ENCODE results near the gene FSTL3.
"Not testable (repeated sequence)": the region's sequence is repeated elsewhere in the genome, so short reads cannot be mapped to it uniquely, and the experiment has no call there.

The FSTL3 gene

GRCh38 chr19:719636-720344 lies 43.6 kb downstream of the FSTL3 start:
- FAIRE-seq (no peak), DNase-seq (ENCODE audit: insufficient read length, low spot score) (no peak)
- TF ChIP-seq TAF1 (IDR thresholded peaks at IDR 0.05; ENCODE audit: low read depth, low read length) (no peak), PAX5 (IDR thresholded peaks at IDR 0.05; ENCODE audit: insufficient read depth, low read length, severe bottlenecking) (no peak), SPI1 (IDR thresholded peaks at IDR 0.05; ENCODE audit: low read depth, low read length) (no peak), POU2F2 (IDR thresholded peaks at IDR 0.05; ENCODE audit: low read depth, low read length) (no peak), POLR2A (IDR thresholded peaks at IDR 0.05; ENCODE audit: low read depth, low read length) (no peak), POLR2AphosphoS5 (IDR thresholded peaks at IDR 0.05; ENCODE audit: low read depth, low read length) (no peak)

GRCh38 chr19:720345-721160 lies 44.4 kb downstream of the FSTL3 start:
- FAIRE-seq (no peak), DNase-seq (ENCODE audit: insufficient read length, low spot score) (no peak)
- TF ChIP-seq POLR2A (IDR thresholded peaks at IDR 0.05; ENCODE audit: low read depth, low read length) (no peak), SPI1 (IDR thresholded peaks at IDR 0.05; ENCODE audit: low read depth, low read length) (no peak), PAX5 (IDR thresholded peaks at IDR 0.05; ENCODE audit: insufficient read depth, low read length, severe bottlenecking) (no peak), POLR2AphosphoS5 (IDR thresholded peaks at IDR 0.05; ENCODE audit: low read depth, low read length) (no peak), POU2F2 (IDR thresholded peaks at IDR 0.05; ENCODE audit: low read depth, low read length) (no peak), TAF1 (IDR thresholded peaks at IDR 0.05; ENCODE audit: low read depth, low read length) (no peak)

- FAIRE-seq (no peak), DNase-seq (ENCODE audit: insufficient read length, low spot score) (no peak)
- TF ChIP-seq TAF1 (IDR thresholded peaks at IDR 0.05; ENCODE audit: low read depth, low read length) (no peak), PAX5 (IDR thresholded peaks at IDR 0.05; ENCODE audit: insufficient read depth, low read length, severe bottlenecking) (no peak), POLR2A (IDR thresholded peaks at IDR 0.05; ENCODE audit: low read depth, low read length) (no peak), POU2F2 (IDR thresholded peaks at IDR 0.05; ENCODE audit: low read depth, low read length) (no peak), SPI1 (IDR thresholded peaks at IDR 0.05; ENCODE audit: low read depth, low read length) (no peak), POLR2AphosphoS5 (IDR thresholded peaks at IDR 0.05; ENCODE audit: low read depth, low read length) (no peak)
Measured at GRCh38 chr19:722553-723101, 46.4 kb downstream of the FSTL3 start.

- TF ChIP-seq POLR2A (IDR thresholded peaks at IDR 0.05; ENCODE audit: low read depth, low read length) (no peak), POLR2AphosphoS5 (IDR thresholded peaks at IDR 0.05; ENCODE audit: low read depth, low read length) (no peak), POU2F2 (IDR thresholded peaks at IDR 0.05; ENCODE audit: low read depth, low read length) (no peak), TAF1 (IDR thresholded peaks at IDR 0.05; ENCODE audit: low read depth, low read length) (no peak), PAX5 (IDR thresholded peaks at IDR 0.05; ENCODE audit: insufficient read depth, low read length, severe bottlenecking) (no peak), SPI1 (IDR thresholded peaks at IDR 0.05; ENCODE audit: low read depth, low read length) (no peak)
- DNase-seq (ENCODE audit: insufficient read length, low spot score) (no peak), FAIRE-seq (no peak)
Measured at GRCh38 chr19:723247-723646, 47.1 kb downstream of the FSTL3 start.

- DNase-seq (ENCODE audit: insufficient read length, low spot score) (no peak), FAIRE-seq (no peak)
- no peak for TF ChIP-seq POLR2AphosphoS5 (IDR thresholded peaks at IDR 0.05; ENCODE audit: low read depth, low read length)
- TF ChIP-seq SPI1 (IDR thresholded peaks at IDR 0.05; ENCODE audit: low read depth, low read length): no peak
- TF ChIP-seq POLR2A (IDR thresholded peaks at IDR 0.05; ENCODE audit: low read depth, low read length): no peak
- TF ChIP-seq PAX5 (IDR thresholded peaks at IDR 0.05; ENCODE audit: insufficient read depth, low read length, severe bottlenecking): no peak
- TF ChIP-seq TAF1 (IDR thresholded peaks at IDR 0.05; ENCODE audit: low read depth, low read length): no peak
- TF ChIP-seq POU2F2 (IDR thresholded peaks at IDR 0.05; ENCODE audit: low read depth, low read length): no peak
Measured at GRCh38 chr19:723714-724113, 47.5 kb downstream of the FSTL3 start.

GRCh38 chr19:725461-726089 lies 49.4 kb downstream of the FSTL3 start:
- TF ChIP-seq PAX5 (IDR thresholded peaks at IDR 0.05; ENCODE audit: insufficient read depth, low read length, severe bottlenecking): no peak
- no peak for TF ChIP-seq TAF1 (IDR thresholded peaks at IDR 0.05; ENCODE audit: low read depth, low read length)
- TF ChIP-seq POLR2A (IDR thresholded peaks at IDR 0.05; ENCODE audit: low read depth, low read length): no peak
- no peak for TF ChIP-seq POU2F2 (IDR thresholded peaks at IDR 0.05; ENCODE audit: low read depth, low read length)
- TF ChIP-seq SPI1 (IDR thresholded peaks at IDR 0.05; ENCODE audit: low read depth, low read length): no peak
- no peak for TF ChIP-seq POLR2AphosphoS5 (IDR thresholded peaks at IDR 0.05; ENCODE audit: low read depth, low read length)
- no peak for DNase-seq (ENCODE audit: insufficient read length, low spot score)
- no peak for FAIRE-seq

GRCh38 chr19:726993-727956 lies 51.1 kb downstream of the FSTL3 start:
- DNase-seq (ENCODE audit: insufficient read length, low spot score) (no peak), FAIRE-seq (no peak)
- no peak for TF ChIP-seq POLR2AphosphoS5 (IDR thresholded peaks at IDR 0.05; ENCODE audit: low read depth, low read length)
- TF ChIP-seq PAX5 (IDR thresholded peaks at IDR 0.05; ENCODE audit: insufficient read depth, low read length, severe bottlenecking): no peak
- no peak for TF ChIP-seq POU2F2 (IDR thresholded peaks at IDR 0.05; ENCODE audit: low read depth, low read length)
- no peak for TF ChIP-seq POLR2A (IDR thresholded peaks at IDR 0.05; ENCODE audit: low read depth, low read length)
- no peak for TF ChIP-seq SPI1 (IDR thresholded peaks at IDR 0.05; ENCODE audit: low read depth, low read length)
- TF ChIP-seq TAF1 (IDR thresholded peaks at IDR 0.05; ENCODE audit: low read depth, low read length): no peak

GRCh38 chr19:728011-728410 lies 51.8 kb downstream of the FSTL3 start:
- no peak for FAIRE-seq
- DNase-seq (ENCODE audit: insufficient read length, low spot score): no peak
- TF ChIP-seq POLR2AphosphoS5 (IDR thresholded peaks at IDR 0.05; ENCODE audit: low read depth, low read length) (no peak), PAX5 (IDR thresholded peaks at IDR 0.05; ENCODE audit: insufficient read depth, low read length, severe bottlenecking) (no peak), POLR2A (IDR thresholded peaks at IDR 0.05; ENCODE audit: low read depth, low read length) (no peak), TAF1 (IDR thresholded peaks at IDR 0.05; ENCODE audit: low read depth, low read length) (no peak), POU2F2 (IDR thresholded peaks at IDR 0.05; ENCODE audit: low read depth, low read length) (no peak), SPI1 (IDR thresholded peaks at IDR 0.05; ENCODE audit: low read depth, low read length) (no peak)

- not testable (repeated sequence) for DNase-seq (ENCODE audit: insufficient read length, low spot score)
- FAIRE-seq: peak; percentile 5
Measured at GRCh38 chr19:729564-729963, 53.4 kb downstream of the FSTL3 start.
